ENCODE measurements around the gene UBB.
A peak's percentile ranks its signal among the peaks of the same experiment; 100 is the strongest.

Gene UBB

GRCh38 chr17:16380640-16381495 lies at the start of gene UBB:
Gene UBB (plus strand): TSS chr17:16381091. CDS start chr17:16381908, 817 bp downstream.
- TF ChIP-seq CTCF (IDR thresholded peaks at IDR 0.05; ENCODE audit: borderline replicate concordance, insufficient read depth, low read depth, low read length) = peak; percentile 42
- peak within 1 kb of the TSS; percentile 75 for H3K4me3 ChIP-seq (ENCODE audit: low read depth, low read length)

GRCh38 chr17:16338391-16338790 lies 42.5 kb upstream of the UBB start:
- no peak for TF ChIP-seq CTCF (IDR thresholded peaks at IDR 0.05; ENCODE audit: borderline replicate concordance, insufficient read depth, low read depth, low read length)
- no peak overlapping the region for H3K4me3 ChIP-seq (ENCODE audit: low read depth, low read length)

DNA sequence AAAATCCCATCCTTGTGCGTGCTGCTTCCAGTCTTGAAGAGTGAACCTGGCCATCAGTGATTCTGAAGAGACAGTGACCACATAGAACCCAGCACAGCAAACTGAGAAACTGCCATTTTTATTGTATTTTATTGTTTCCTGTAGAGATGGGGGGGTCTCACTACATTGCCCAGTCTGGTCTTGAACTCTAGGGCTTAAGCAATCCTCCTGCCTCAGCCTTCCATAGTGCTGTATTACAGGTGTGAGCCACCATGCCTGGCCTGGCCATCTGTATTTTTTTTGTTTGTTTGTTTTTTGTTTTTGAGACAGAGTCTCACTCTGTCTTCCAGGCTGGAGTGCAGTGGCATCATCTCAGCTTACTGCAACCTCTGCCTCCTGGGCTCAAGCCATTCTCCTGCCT lies 41.5 kb upstream of the UBB start:
- TF ChIP-seq CTCF (IDR thresholded peaks at IDR 0.05; ENCODE audit: borderline replicate concordance, insufficient read depth, low read depth, low read length) = no peak
- H3K4me3 ChIP-seq (ENCODE audit: low read depth, low read length) = no peak overlapping the region

DNA sequence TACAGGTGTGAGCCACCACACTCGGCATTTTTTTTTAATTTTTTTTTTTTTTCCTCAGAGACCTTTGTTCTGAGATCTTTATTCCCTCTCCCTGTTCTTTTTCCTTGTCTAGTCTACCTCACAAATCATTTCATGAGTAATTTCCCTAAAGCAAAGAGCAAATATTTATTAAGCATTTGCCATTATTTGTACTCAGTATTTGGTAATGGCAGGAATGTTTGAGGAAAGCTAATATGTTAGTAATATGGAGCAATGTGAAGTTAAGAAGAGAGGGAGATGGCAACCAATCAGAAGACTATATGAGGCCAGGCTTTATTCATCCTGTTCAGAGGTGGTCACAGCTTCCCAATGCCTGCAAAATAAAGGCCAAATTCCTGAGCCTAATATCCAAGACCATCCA lies 40.9 kb upstream of the UBB start:
- no peak for TF ChIP-seq CTCF (IDR thresholded peaks at IDR 0.05; ENCODE audit: borderline replicate concordance, insufficient read depth, low read depth, low read length)
- no peak overlapping the region for H3K4me3 ChIP-seq (ENCODE audit: low read depth, low read length)

DNA sequence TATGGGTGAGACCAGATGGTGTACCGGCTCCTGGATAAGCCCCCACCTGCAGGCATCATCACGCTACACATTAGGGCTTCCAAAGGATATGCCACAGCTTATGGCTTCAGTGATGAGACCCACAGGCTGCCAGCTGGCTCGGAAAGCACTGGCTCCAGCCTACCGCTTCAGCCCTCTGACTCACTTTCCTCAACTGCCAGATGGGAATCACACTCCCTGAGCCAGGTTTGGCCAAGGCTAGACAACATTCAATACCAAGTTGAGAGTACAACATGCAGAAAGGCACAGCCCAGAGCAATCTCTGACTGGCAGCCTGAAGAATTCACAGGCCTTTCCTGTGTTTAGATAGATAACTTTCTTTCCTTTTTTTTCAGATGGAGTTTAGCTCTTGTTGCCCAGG lies 37.9 kb upstream of the UBB start:
- TF ChIP-seq CTCF (IDR thresholded peaks at IDR 0.05; ENCODE audit: borderline replicate concordance, insufficient read depth, low read depth, low read length) = no peak
- H3K4me3 ChIP-seq (ENCODE audit: low read depth, low read length) = no peak overlapping the region

DNA sequence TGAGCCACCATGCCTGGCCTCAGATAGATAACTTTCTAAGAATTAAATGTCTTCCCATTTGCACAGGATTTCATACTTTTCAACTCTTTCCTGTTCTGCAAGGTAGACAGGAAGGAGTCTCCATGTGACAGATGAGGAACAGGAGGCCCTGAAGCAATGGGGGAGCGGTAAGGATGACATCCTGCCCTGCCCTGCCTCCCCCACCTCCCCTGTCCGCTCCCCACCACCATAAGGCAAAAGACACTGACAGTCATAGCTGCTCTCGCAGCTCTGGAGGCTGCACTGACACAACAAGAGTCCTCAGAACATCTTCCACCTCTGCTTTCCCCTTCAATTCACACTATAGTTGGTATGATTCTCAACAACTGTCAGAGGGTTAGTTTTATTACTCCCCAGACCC lies 37.3 kb upstream of the UBB start:
- no peak overlapping the region for H3K4me3 ChIP-seq (ENCODE audit: low read depth, low read length)
- TF ChIP-seq CTCF (IDR thresholded peaks at IDR 0.05; ENCODE audit: borderline replicate concordance, insufficient read depth, low read depth, low read length) = no peak

- H3K4me3 ChIP-seq (ENCODE audit: low read depth, low read length) = no peak overlapping the region
- TF ChIP-seq CTCF (IDR thresholded peaks at IDR 0.05; ENCODE audit: borderline replicate concordance, insufficient read depth, low read depth, low read length) = no peak
Measured at GRCh38 chr17:16345565-16345964, 35.3 kb upstream of the UBB start.
